RCC 7860 (cell line): ENCODE data around the gene ANKS3.

Experiments used
- DNase-seq: peaks from one replicate; pipeline ENCODE4 v3.0.0-alpha.2; 2015; ENCODE audit warnings: low spot score
- FAIRE-seq: peaks from 2 replicates; lab custom pipeline; 2012; peaks lifted over from hg19 to GRCh38; lab: Jason Lieb, UNC

The ANKS3 gene

DNA sequence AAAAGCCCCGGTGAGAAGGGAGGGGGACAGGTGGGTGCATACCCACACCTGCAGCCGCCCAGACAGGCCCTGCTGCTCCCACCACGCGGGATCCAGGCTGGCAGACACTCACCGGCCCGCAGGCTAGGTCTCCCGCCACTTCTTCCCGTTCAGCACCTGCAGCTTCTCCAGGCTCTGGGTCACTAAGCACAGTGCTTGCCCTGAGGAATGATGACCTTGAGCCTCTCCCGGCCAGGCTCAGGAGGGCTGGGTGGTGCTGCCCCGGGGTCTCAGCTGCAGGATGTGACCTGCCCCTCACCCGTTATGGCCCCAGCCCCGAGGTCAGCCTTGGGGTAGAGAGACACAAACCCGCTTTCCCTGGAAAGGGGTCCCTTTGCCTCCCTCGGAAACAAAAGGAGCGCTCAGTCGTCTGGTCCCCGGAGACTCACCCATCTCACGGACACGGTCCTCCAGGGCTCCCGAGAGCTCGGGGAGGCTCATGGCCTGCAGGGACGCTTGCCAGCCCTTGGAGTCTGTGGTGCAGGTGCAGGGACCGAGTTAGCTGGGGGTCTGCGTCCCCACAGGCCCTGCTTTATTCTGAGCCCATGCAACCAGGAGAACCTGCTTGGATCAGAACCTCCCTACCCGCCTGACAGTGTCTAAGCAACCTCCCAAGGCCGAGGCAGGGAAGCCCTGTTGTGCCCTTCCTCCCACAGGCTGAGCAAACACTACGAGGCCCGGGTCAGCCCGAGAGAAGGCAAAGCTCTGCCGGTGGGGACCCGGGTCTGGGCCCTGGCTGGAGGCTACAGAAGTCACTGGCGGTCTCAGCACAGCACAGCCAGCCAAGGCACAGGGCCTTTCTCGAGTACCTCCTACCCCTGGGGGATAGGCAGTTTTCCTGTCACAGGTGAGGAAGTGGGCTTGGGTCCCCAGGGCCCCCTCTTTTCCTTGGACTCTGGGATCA, 36.9 kb downstream of the ANKS3 start:
- no peak for DNase-seq
- FAIRE-seq: no peak

GRCh38 chr16:4696172-4696904, 37.7 kb downstream of the ANKS3 start:
- DNase-seq (no peak), FAIRE-seq (no peak)

DNA sequence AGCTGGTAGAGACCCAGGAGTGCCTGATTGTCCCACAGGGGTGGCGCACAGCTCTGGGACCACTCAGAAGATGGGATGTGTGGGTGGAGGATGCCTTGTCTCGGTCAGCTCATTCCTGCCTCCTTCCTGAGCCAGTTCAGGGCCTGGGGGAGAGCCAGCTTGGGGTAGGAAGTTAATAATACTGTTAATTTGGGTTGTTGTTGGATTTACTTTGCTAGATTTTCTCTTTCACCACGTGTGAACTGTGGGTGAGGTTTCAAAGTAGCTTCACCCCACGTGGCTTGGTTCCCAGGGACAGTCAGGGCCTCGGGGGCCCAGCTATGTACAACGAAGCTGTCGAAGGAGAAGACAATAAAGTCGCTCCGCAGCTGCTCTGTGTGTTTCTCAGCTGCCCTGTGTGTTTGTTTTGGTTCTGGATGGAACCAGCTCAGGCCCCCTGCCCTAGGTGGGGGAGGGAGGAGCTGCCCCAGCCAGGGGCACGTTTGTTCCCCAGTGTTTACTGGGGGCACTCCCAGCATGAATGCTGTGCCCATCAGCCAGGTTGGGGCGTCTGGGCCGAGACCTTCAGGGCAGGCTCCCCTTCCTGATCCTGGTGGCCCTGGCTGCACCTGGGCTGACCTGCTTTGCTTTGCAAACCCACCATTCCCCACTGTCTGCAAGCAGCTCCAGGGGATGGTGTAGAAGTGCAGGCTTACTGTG, 38.4 kb downstream of the ANKS3 start:
- FAIRE-seq (no peak), DNase-seq (no peak)

GRCh38 chr16:4694642-4695451, 39.2 kb downstream of the ANKS3 start:
- no peak for DNase-seq
- no peak for FAIRE-seq

DNA sequence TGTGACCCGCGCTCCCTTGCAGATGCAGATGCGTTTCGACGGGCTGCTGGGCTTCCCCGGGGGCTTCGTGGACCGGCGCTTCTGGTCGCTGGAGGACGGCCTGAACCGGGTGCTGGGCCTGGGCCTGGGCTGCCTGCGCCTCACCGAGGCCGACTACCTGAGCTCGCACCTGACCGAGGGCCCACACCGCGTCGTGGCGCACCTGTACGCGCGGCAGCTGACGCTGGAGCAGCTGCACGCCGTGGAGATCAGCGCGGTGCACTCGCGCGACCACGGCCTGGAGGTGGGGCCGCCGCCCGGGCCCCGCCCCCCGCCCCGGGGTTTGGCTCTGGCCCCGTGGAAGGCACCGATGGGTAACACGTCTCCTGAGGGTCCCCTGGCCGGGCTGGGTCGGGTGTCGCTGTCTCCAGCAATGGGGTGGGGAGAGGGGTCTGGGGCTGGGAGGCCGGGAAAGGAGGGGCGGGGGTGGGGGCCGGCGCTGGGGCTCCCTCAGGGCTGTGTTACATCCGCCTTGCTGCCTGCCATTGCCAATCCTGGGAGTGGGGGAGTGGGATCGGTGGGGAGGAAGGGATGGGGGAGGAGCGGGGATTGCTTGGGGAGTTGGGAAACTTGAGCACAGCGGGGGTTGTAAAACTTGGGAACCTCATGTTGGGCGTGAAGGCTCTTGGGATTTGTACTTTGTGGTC, 40.0 kb downstream of the ANKS3 start:
- DNase-seq (no peak), FAIRE-seq (no peak)

- DNase-seq (peak; percentile 84), FAIRE-seq (no peak)
Measured at GRCh38 chr16:4693296-4693955, 40.6 kb downstream of the ANKS3 start, which contains the start of gene NUDT16L1. Gene NUDT16L1 (plus strand): TSS chr16:4693562. CDS start chr16:4693727, 165 bp downstream.

DNA sequence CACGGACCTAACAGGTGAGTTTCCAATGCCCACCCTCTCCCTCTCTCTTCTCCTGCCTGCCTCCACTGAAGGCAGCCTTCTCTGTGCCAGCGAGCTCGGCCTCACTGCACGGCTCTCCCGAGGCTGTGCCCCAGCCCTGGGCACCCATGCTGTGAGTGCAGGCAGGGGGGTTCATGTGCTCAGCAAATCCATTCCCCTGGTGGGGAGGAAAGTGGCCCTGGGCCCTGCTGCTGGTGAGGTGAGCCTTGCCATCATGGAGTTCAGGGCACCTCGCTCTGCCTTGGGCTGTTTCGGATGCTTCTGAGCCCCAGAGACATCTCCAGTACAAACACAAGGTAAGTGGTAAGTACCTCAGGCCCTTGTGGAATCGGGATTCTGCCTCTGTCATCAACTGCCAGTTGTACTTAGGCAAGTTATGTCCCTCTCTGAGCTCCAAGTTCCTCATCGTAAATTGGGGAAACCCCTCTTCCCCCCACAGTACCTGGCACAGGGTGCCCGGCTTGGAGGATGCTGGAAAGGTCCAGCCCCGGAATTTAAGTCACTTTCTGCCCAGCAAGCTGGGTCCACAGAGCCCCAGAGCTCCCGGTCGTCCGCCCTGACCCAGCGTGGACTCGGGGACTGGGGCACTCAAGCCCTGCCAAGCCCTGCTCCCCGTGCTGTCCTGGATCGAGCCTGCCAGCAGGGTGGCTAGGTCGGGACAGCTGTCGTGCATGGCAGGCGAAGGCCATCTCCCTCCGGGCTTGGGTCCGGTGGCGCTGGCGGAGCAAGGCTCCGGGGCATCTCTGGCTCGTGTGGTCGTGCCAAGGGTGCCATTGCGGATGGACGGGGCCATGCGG, 41.4 kb downstream of the ANKS3 start:
- no peak for DNase-seq
- no peak for FAIRE-seq

- no peak for FAIRE-seq
- no peak for DNase-seq
Measured at GRCh38 chr16:4691666-4692412, 42.2 kb downstream of the ANKS3 start.

DNA sequence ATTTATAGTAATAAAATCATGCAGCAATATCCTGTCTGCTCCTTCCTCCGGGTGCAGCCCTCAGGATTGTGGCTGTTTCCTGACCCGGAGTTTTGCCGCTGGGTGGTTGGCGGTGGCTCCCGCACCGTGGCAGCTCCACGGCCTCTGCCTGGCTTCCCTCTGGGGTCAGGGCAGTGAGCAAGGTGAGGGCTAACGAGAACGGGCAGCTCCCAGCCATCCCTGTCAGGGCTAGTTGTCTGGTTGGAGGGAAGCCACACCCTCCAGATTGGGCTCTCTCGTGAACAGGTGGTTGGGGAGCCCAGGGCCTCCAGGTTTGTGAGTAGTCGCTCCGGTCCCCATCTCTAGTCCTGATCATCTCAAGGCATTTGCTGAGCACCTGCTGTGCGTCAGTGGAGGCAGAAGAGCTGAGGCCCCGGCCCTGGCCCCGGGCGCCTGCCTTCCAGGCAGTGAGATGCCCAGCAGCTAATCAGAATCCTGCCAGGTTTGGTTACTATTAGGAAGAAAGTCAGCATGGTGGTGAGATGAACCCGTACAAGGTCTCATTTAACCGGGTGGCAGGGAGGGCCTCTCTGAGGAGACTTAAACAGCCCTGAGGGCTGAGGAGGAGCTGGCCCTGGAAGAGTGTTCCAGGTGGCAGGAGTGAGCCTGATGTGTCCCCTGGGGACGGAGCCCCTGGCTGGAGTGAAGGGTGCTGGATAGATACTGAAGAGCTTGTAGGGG, 43.0 kb downstream of the ANKS3 start:
- DNase-seq (no peak), FAIRE-seq (no peak)

DNA sequence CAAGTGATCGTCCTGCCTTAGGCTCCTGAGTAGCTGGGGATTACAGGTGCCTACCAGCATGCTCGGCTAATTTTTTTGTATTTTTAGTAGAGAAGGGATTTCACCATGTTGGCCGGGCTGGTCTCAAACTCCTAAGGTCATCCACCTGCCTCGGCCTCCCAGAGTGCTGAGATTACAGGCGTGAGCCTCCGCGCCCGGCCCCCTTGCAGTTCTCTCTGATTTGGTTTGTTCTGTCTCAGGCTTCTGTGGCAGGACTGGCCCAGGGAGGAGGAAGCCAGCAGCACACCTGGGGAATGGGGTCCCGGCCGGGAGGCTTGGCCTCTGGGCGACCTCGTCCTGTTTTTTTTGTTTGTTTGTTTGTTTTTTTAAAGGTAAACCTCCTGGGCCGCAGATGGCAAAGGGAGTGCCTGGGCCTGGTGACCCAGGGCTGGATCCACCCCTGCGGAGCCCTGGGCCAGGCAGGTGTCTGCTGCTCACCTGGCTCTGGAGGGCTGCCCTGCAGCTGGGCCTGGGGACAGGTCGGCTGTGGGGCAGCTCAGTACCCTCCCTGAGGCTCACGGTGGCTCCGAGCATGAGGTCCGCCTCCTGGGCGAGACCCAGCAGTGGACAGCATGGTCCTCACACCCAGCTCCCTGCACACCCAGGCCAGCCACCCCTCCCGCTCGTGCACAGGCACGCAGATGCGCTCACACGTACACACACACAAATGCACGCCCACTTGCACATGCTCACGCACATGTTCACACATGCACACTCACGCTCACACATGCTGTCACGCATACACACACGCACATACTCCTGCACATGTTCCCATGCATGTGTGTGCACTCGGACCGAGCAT, 44.0 kb downstream of the ANKS3 start:
- no peak for FAIRE-seq

GRCh38 chr16:4689091-4689671, 44.9 kb downstream of the ANKS3 start:
- no peak for FAIRE-seq
- no peak for DNase-seq

More for the DNA sequence above, 44.0 kb downstream of the ANKS3 start:
- DNase-seq: no peak

GRCh38 chr16:4688674-4689045, 45.4 kb downstream of the ANKS3 start:
- FAIRE-seq (no peak), DNase-seq (no peak)

DNA sequence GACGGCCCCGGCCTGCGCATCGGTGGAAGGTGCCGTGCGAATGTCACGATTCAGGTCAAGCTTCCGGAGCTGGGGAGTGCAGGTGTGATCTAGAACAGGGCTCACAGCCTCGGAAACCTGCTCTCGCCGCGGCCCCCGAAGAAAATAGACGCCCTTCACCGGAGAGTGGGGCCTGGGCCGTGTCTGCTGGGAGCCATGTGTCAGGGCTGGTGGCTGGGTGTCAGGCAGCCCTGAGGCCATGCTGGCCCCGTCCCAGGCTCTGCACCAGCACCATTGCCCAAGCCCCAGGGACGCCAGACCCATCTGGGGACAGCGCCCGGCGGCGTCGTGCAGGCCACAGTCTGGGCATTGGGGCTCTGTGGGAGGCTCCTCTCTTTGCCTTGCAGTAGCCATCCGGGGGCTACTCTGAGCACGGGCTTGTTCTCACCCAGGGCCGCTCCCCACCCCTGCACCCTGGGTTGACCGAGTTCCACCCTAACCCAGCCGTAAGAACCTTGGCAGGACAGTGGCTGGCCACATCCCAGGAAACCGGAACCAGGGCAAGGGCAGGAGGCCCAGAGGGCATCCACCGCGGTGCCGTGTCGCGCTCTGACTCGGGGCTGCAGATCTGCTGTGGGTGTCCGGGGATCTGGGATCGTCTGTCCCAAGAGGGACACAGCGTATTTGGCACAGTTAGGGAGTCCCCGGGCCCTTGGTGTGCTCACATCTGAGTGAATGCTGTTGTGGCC, 46.0 kb downstream of the ANKS3 start:
- FAIRE-seq (no peak), DNase-seq (no peak)

GRCh38 chr16:4687416-4687815, 46.7 kb downstream of the ANKS3 start:
- FAIRE-seq: no peak

GRCh38 chr16:4686497-4687210, 47.4 kb downstream of the ANKS3 start:
- DNase-seq (no peak), FAIRE-seq (no peak)

More at GRCh38 chr16:4687416-4687815, 46.7 kb downstream of the ANKS3 start:
- DNase-seq: no peak
